GM10248 (cell line): Measurements from ENCODE around the gene XIAP.
"Not testable (repeated sequence)": the region's sequence is repeated elsewhere in the genome, so short reads cannot be mapped to it uniquely, and the experiment has no call there.

Experiments
- CTCF ChIA-PET: fragments of 300-600 bp; sonication (Branson Sonifier 250); formaldehyde crosslinking; extraction: SDS; loops from one replicate; lab custom pipeline; 2021; ENCODE audit warnings: antibody characterized with exemption; lab: Yijun Ruan, JAX
- POLR2A ChIA-PET: fragments of 350-650 bp; sonication (Branson Sonifier 250); formaldehyde crosslinking; extraction: SDS; loops from one replicate; lab custom pipeline; 2020; ENCODE audit warnings: antibody characterized with exemption; lab: Yijun Ruan, JAX
- DNase-seq: peaks from one replicate; pipeline ENCODE4 v3.0.0; 2012; ENCODE audit errors: extremely low spot score
- TF ChIP-seq, protein P1 (sequence below): IDR thresholded peaks from 2 replicates; pipeline ENCODE4 v1.5.1; 2012; ENCODE audit warnings: mild to moderate bottlenecking, low read depth; ENCODE audit errors: extremely low read depth, missing control alignments, control extremely low read depth

The XIAP gene

GRCh38 chrX:123849096-123849495, 10.8 kb upstream of the XIAP start:
- ChIA-PET CTCF (no interaction called here), POLR2A (no interaction called here)
- DNase-seq: no peak
- TF ChIP-seq, protein P1, sequence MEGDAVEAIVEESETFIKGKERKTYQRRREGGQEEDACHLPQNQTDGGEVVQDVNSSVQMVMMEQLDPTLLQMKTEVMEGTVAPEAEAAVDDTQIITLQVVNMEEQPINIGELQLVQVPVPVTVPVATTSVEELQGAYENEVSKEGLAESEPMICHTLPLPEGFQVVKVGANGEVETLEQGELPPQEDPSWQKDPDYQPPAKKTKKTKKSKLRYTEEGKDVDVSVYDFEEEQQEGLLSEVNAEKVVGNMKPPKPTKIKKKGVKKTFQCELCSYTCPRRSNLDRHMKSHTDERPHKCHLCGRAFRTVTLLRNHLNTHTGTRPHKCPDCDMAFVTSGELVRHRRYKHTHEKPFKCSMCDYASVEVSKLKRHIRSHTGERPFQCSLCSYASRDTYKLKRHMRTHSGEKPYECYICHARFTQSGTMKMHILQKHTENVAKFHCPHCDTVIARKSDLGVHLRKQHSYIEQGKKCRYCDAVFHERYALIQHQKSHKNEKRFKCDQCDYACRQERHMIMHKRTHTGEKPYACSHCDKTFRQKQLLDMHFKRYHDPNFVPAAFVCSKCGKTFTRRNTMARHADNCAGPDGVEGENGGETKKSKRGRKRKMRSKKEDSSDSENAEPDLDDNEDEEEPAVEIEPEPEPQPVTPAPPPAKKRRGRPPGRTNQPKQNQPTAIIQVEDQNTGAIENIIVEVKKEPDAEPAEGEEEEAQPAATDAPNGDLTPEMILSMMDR: no peak

GRCh38 chrX:123849906-123850305, 9.9 kb upstream of the XIAP start:
- DNase-seq, POLR2A ChIA-PET, CTCF ChIA-PET: not testable (repeated sequence)

DNA sequence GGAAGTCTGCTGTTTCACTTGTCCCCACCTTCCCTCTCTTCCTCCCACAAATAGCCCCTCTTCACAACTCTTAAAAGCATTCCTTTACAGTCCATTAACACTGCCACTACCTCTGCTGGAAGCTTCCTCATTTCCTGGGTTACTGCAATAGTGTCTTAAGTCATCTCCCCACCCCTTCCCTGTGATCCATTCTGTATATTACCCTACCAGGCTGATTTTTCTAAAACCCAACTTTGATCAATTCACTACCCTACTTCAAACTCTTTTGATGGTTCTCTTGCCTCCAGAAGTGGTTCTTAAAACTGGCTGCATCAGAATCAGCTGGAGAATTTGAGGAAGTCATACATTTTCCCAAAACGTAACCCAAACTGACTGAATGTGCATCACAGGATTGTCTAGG, 8.8 kb upstream of the XIAP start:
- ChIA-PET CTCF (no interaction called here), POLR2A (no interaction called here)
- no peak for DNase-seq
- TF ChIP-seq, protein P1: no peak

DNA sequence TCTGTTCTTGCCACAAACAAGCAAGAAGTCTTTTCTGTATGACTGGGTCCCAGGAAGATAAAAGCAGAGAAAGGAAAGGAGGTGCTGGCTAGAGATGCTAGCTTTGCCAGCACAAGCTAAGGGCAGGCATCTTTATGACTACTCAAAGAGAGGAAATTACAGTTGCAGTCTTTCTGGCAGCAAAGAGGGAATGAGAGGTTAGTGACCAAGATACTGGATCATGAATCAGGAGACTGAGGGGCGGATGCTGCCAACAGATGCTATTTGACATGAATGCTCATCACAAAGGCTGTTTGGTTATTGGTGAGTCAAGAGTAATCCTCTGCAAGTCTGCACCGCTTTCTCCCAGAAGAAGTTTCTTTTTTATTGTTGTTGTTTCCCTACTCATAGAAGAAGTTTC, 5.5 kb upstream of the XIAP start:
- TF ChIP-seq, protein P1: no peak
- POLR2A ChIA-PET: no interaction called here
- no peak for DNase-seq
- CTCF ChIA-PET: interaction anchor here (3.3 kb wide), 1 partner anchor 21 kb away, joined by 13 read pairs; no protein-coding TSS in a partner anchor

DNA sequence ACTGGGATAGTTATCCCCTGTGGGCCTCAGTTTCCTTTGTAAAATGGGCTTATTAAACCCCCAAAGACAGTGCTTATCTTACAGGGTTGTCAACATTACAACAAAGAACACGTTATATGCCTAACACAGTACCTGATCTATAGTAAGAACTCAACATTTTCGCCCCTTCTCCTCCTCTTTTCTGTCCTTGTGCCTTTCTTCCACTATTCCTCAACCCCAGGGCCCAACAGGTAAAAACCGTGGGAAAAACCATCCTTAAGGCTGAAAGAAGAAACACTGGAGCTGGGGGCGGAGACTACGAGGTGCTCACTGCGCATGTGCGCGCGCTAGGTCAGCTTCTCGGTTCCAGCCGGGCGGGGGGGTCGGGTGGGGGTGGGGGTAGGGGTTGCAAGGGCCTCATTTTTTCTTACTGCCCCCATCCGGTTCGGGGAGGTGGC, 426 bp upstream of the XIAP start:
- TF ChIP-seq, protein P1: no peak
- ChIA-PET POLR2A (interaction anchor here (0.5 kb wide), 1 partner anchor 15 kb away, joined by 5 read pairs; no protein-coding TSS in a partner anchor), CTCF (no interaction called here)
- no peak for DNase-seq

- POLR2A ChIA-PET: interaction anchor here (1.3 kb wide), 1 partner anchor 8 kb away, joined by 5 read pairs; no protein-coding TSS in a partner anchor
- CTCF ChIA-PET: interaction anchor here (0.8 kb wide), 1 partner anchor 28 kb away, joined by 3 read pairs; no protein-coding TSS in a partner anchor
- TF ChIP-seq, protein P1: no peak
- no peak for DNase-seq
These were observed 1.1 kb downstream of the XIAP start for GRCh38 chrX:123860983-123861382.

DNA sequence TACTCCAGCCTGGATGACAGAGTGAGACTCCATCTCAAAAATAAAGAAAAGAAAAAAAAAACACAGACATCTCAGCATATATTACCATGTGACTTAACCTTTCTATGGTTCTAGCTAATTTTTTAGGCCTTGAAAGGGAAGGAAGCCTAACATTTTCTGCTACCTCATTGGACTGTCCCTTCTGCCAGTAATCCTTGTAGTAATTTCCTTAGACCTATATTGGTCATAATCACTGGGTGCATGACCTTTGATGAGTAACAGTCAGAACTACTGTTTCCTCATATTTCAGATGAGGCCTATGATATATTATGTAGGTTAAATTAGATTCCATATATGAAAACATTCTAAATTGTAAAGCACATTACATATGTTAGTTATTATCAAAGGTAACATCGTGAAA, 9.6 kb downstream of the XIAP start:
- POLR2A ChIA-PET: interaction anchor here (1.3 kb wide), 1 partner anchor 9 kb away, joined by 5 read pairs; the partner anchor contains the start of gene XIAP
- CTCF ChIA-PET: interaction anchor here (0.6 to 1.4 kb wide), 4 partner anchors 15 to 437 kb away, joined by 3 to 5 read pairs (median 4); no protein-coding TSS in a partner anchor
- DNase-seq: no peak
- TF ChIP-seq, protein P1: no peak
